Measurements from ENCODE around the gene FERMT1.

FERMT1 gene

DNA sequence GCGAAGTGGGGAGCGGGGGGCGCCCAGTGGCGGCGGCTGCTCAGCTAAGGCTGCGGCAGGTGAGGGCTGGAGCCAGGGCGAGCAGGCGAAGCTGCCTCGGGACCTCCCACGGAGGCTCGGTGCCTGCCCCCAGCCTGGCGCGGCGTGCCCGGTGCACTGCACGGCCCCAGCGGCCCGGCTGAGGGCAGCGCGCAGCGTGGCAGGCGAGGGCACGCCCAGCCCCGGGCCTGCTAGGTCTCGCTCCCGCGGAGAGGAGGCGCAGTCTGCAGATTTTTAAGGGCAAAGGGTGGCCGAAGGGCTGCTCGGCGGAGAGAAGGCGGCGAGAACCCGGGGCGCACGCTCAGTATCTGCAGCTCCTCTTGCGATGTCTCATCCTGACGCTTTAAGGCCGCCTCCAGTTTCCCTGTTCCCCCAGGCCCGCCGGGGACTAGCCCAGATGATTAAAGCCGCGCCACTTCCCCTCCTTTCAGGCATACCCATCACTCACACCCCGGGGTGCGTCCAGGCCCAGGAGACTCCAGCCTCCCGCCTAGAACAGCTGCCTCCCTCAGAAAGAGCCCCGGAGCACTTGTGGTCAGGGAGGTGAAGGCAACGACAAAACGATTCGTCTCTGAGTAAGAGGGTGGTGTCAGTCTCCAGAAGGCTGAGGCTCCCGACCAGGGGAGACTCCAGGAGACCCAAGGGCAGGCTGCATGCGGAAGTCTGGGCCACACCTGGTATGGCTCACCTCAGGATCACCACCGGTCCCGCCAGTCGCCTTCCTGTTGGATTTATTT, at the start of gene FERMT1:
Gene FERMT1, minus strand, starts transcription at position 158 of the 776 bp plus-strand sequence. CDS start 3,476 bp downstream, outside the sequence.
- DNase-seq: no peak

DNA sequence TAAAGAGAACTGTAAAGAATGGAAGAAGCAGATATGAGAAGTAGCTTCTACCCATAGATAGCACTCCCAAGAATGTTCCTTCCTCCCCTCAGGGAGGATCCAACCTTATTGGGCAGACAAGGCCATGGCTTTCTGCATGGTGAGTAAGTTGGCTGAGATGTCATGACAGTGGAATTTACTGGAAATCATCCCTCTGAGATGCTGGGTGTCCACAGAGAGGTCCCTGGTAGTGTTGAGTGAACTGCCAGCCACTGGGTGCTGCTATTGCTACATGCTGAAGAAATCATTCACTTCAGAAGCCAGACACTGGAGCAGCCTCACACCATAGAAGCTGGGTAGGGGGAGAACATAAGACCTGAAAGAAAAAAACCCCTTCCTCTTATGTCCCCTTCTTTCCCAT, 46.4 kb upstream of the FERMT1 start:
- DNase-seq: no peak

GRCh38 chr20:6168204-6168603, 45.4 kb upstream of the FERMT1 start:
- no peak for DNase-seq

DNA sequence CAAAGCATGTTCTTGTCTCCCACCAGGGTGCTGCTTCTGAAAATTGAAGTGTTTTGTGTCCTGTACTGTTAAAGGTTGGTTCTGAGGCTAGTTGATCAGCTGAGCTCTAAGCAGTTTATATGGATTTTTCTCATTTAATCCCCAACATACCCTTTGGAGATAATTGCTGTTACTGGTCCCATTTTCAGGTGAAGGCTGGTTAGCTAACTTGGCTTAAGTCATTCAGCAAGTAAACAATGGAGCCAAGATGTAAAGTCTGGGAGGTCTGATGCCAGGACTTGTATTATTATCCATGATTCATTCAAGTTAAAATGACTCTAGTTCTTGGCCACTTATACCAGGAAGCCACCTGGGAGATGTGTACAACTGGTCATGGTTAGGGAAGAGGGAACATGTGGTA, 42.5 kb upstream of the FERMT1 start:
- no peak for DNase-seq

GRCh38 chr20:6164421-6165341, 41.9 kb upstream of the FERMT1 start:
- DNase-seq: no peak

- DNase-seq: no peak
Measured at GRCh38 chr20:6160736-6161135, 37.9 kb upstream of the FERMT1 start.

DNA sequence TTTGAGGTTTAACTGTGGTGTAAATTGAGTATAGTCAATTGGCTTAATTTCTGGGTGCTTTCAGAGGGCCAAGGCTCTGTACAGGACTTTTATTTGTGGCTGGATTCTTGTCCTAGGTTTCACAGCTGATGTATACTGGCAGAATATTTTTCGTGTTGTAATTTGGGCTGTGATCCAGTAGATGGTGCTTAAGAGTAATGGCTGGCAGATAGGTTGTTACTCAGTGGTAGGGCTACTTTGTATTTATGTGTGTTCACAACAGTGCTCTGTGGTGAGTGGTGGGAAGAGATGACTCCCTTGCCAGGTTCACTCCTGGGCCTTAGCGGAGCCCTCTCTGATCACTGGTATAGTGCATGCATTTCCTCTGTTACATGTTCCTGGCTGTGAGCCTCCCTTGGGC, 34.5 kb upstream of the FERMT1 start:
- no peak for DNase-seq

DNA sequence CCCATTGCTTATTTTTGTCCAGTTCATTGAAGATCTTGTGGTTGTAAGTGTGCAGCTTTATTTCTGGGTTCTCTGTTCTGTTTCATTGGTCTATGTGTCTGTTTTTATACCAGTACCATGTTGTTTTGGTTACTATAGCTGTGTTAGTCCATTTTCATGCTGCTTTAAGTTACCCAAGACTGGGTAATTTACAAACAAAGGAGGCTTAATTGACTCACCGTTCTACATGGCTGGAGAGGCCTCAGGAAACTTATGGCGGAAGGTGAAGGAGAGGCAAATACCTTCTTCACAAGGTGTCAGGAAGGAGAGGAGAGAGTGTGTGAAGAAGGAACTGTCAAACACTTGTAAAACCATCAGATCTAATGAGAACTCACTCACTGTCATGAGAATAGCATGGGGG, 29.9 kb upstream of the FERMT1 start:
- DNase-seq: no peak

DNA sequence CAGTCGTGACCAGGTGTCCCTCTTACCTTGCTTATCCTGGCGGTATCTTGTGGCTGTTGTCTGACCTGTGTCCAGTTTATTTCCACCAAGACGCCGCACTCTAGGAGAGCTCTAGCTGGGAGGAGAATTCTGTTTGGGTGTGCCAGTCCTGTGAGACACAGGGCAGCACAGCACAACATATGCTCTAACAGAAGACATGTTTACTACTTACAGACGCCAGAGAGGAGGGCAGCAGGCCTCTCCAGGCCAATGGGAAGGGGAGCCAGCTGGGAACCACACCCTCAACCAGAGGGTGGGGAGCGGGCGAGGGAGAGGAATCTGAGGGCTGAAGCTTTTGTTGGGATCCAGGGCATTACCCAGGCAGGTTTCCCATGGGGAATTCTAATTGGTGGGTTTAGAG, 25.2 kb upstream of the FERMT1 start:
- DNase-seq: no peak

DNA sequence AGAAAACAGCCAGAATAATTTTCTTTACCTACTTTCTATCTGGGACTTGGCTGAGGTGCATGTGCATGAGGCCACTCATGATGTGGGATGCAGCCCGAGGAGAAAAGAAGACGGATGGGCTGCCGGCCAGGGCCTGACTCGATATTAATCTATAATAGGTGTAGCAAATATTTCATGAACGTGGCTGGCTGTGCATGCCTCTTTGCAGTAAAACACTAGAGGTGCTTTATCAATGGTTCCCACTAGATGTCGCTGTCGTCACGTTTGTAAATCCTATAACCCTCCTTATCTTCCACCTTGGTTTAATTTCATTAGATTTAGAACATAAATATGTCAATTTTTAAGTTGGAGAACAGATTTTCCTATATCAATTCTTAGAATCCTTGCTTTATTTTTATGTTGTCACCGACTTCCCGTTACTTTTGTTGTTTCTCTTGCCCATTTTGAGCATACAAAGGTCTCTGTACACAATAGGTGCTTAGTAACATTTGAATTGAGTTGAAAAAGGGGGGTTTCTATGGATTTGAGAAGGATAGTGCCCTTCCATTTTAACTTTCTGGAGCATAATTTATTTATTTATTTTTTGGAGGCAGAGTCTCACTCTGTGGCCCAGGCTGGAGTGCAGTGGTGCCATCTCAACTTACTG, 19.6 kb upstream of the FERMT1 start:
- peak; percentile 25 for DNase-seq

- DNase-seq: no peak
Measured at GRCh38 chr20:6140947-6141346, 18.1 kb upstream of the FERMT1 start.

DNA sequence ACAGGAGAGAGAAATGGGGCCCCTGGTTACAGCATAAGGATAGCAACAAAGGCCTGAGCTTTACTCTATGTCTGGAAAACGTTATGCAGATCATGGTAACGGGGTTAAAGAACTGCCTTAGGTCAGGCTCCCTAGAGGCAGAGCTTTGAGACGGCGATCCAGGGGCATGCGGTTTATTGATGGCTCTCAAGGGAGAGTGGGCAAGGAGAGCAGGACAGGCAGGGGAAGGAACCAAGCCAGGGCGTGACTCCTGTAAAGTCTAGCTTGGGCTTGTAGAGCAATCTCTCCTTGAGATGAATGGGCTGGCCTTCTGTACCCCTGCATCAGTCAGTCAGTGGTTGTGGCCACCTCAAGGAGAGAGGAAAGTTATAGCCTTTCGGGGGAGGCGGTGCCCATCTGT, 12.5 kb upstream of the FERMT1 start:
- no peak for DNase-seq

- no peak for DNase-seq
Measured at GRCh38 chr20:6134592-6134991, 11.8 kb upstream of the FERMT1 start.

DNA sequence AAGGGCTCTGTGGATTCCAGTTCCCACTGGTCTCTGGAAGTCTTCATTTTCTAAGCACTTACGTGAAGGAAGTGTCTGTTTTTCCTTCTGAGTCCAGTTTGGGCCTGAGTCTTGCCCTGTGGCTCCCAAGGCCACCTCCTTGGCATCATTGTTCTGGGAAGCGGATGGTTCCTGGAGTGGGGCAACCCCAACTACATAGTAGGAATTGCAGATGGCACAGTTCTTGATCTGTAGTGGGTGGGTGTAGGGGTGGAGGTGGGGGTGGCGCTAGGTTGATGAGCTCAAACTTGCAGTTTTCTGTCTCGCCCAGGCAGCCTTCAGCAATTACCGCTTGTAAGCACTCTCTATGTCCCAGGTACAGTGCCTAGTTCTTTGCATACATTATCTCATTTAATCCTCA, 7.2 kb upstream of the FERMT1 start:
- no peak for DNase-seq

GRCh38 chr20:6127825-6128224, 5.0 kb upstream of the FERMT1 start:
- no peak for DNase-seq

GRCh38 chr20:6126846-6127245, 4.0 kb upstream of the FERMT1 start:
- no peak for DNase-seq

DNA sequence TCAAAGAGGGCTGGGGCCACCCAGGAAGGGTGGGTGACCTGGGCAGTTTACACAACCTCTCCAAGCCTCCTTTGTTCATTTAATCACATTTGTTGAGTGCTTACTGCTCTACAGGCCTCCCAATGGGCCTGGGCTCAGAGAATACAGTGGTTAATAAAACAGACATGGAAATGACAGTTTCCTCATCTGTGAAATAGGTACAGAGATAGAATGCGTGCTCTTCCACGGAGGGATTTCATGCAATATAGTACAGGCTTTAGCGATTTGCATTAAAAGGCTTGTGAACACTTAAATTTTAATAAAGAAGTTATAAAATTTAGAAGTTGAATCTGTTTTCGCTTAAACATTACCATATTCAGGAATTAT, 802 bp upstream of the FERMT1 start:
- DNase-seq: no peak

- DNase-seq: peak; percentile 22
Measured at GRCh38 chr20:6122111-6122872, 538 bp downstream of the FERMT1 start.

DNA sequence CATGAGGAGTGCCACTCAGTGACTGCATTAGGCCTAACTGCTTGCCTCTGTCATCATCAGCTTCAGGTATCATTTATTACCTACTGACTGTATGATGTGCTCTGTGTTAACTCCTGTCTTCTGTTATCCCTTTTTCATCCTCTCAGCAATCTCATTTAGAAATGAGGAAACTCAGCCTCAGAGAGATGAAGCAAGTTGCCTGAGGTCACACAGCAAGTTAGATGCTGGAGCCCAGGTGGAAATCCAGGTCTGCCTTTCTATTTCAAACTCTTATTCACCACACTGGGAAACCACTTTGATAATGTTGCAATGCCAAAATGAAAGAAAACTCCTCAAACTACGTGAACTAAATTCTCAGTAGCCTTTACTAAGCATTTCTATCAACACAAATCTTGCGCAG, 1.3 kb downstream of the FERMT1 start:
- DNase-seq: no peak

DNA sequence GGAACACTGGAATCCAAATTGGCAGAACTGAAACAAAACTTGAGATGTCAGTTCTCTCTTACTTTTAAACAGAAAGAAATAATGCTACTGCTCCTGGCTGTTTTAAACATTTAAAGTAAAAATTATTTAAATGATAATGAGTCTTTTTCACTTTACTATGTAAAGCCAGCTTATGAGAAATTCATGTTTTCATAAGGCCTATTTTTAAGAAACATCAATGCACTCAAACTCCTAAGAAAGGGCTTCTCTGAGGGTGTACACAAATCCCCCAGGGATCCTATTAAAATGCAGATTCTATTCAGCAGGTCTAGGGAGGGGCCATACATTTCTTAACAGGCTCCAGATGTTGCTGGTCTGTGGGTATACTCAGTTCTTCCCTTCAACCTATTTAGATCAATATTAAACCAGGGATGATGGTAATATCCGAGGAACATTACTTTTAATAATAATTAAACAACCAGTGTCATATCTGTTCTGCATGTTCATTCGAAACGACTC, 2.3 kb downstream of the FERMT1 start:
- no peak for DNase-seq

GRCh38 chr20:6116758-6117157, 6.1 kb downstream of the FERMT1 start:
- DNase-seq: no peak

- no peak for DNase-seq
Measured at GRCh38 chr20:6115221-6115895, 7.5 kb downstream of the FERMT1 start.

Data from NCI-H1048 (cell line).